Smooth muscle cell (in vitro differentiated cells): ENCODE results near the gene ABT1. TPM values are rescaled to one million over a fixed set of nuclear protein-coding genes. Genes with fewer than 3 reads are reported as not detected.

Source experiments
- DNase-seq: peaks from one replicate; lab custom pipeline; 2025; ENCODE audit not compliant: unreplicated experiment; lab: John Stamatoyannopoulos, UW
- H2AFZ ChIP-seq: fragments of 200-600 bp; sonication (generic); 2 replicates; pipeline ENCODE4 v1.6.0; 2016; ENCODE audit warnings: antibody characterized with exemption, low read depth, mild to moderate bottlenecking
- H3F3A ChIP-seq: fragments of 200-600 bp; sonication (generic); 2 replicates; pipeline ENCODE4 v1.6.0; 2017; ENCODE audit warnings: antibody characterized with exemption, low read depth
- H3K27ac ChIP-seq: fragments of 200-600 bp; sonication (generic); 2 replicates; pipeline ENCODE4 v1.5.1; 2016; ENCODE audit warnings: low read depth, mild to moderate bottlenecking
- H3K27me3 ChIP-seq: fragments of 200-600 bp; sonication (generic); 2 replicates; pipeline ENCODE4 v1.6.1; 2016; ENCODE audit warnings: low read depth, mild to moderate bottlenecking
- H3K36me3 ChIP-seq: fragments of 200-600 bp; sonication (generic); 2 replicates; pipeline ENCODE4 v1.5.1; 2016; ENCODE audit warnings: low read depth
- H3K4me1 ChIP-seq: fragments of 200-600 bp; sonication (generic); 2 replicates; pipeline ENCODE4 v1.5.1; 2016; ENCODE audit warnings: low read depth
- H3K4me2 ChIP-seq: fragments of 200-600 bp; sonication (generic); 2 replicates; pipeline ENCODE4 v1.6.0; 2016; ENCODE audit warnings: mild to moderate bottlenecking
- H3K4me3 ChIP-seq: fragments of 200-600 bp; sonication (generic); 2 replicates; pipeline ENCODE4 v1.5.1; 2016; ENCODE audit warnings: mild to moderate bottlenecking
- H3K79me2 ChIP-seq: fragments of 200-600 bp; sonication (generic); 2 replicates; pipeline ENCODE4 v1.6.0; 2016; ENCODE audit warnings: low read depth, mild to moderate bottlenecking
- H3K9ac ChIP-seq: fragments of 200-600 bp; sonication (generic); 2 replicates; pipeline ENCODE4 v1.6.0; 2016; ENCODE audit warnings: low read depth
- H3K9me3 ChIP-seq: fragments of 200-600 bp; sonication (generic); replicated peaks from 2 replicates; pipeline ENCODE4 v1.5.1; 2016; ENCODE audit warnings: low read depth
- H4K20me1 ChIP-seq: fragments of 200-600 bp; sonication (generic); 2 replicates; pipeline ENCODE4 v1.6.0; 2016; ENCODE audit warnings: low read depth
- CTCF ChIP-seq: fragments of 200-600 bp; sonication (generic); IDR thresholded peaks from 2 replicates; pipeline ENCODE4 v1.5.1; 2017; ENCODE audit warnings: borderline replicate concordance, mild to moderate bottlenecking, antibody characterized with exemption; ENCODE audit not compliant: insufficient read depth, poor library complexity, severe bottlenecking
- WGBS: methylation state at CpG from one replicate; pipeline ENCODE4 v1.1.7; 2016; ENCODE audit warnings: low lambda C conversion rate; 5-methylcytosine and 5-hydroxymethylcytosine counted together
- polyA plus RNA-seq: library from polyadenylated mRNA; unstranded; fragments of >200 nt; fragmentation: Nextera tagmentation; extraction: Ambion mirVana; gene quantifications from 2 replicates; pipeline ENCODE4 v1.2.1, GENCODE V29; 2016
- total RNA-seq: library from RNA; depleted of rRNA; stranded (reverse); fragments of >200 nt; gene quantifications from 2 replicates; pipeline ENCODE4 v1.2.3, GENCODE V29; 2014

The ABT1 gene
- total and polyA plus RNA-seq, 2 experiments from 2014 or later = 22.8 to 34.9 TPM

- Histone ChIP-seq H3K27me3 (no peaks in the 10 kb centered on the region), H3K79me2 (peaks cover 8% of the 10 kb centered on the region), H3K36me3 (no peaks in the 10 kb centered on the region), H2AFZ (no peak overlapping the region), H3K4me2 (no peak overlapping the region), H3K27ac (no peak overlapping the region), H3K9me3 (no peaks in the 10 kb centered on the region), H4K20me1 (no peaks in the 10 kb centered on the region), H3F3A (no peaks in the 10 kb centered on the region), H3K4me3 (no peak overlapping the region), H3K9ac (no peak overlapping the region), H3K4me1 (peaks cover 8% of the 10 kb centered on the region)
- no peak for DNase-seq
- 76% methylated on average over 4 of the region's 4 CpGs for WGBS
- no peak for TF ChIP-seq CTCF
These were observed 4.1 kb upstream of the ABT1 start for GRCh38 chr6:26592649-26593048.

GRCh38 chr6:26593278-26594130 is 3.2 kb upstream of the ABT1 start:
- Histone ChIP-seq H3K36me3 (no peaks in the 10 kb centered on the region), H2AFZ (peak overlapping the region; percentile 76), H4K20me1 (no peaks in the 10 kb centered on the region), H3K9me3 (no peaks in the 10 kb centered on the region), H3F3A (no peaks in the 10 kb centered on the region), H3K27me3 (no peaks in the 10 kb centered on the region), H3K27ac (no peak overlapping the region), H3K4me2 (peak overlapping the region; percentile 94), H3K9ac (no peak overlapping the region), H3K4me3 (peak overlapping the region; percentile 99), H3K4me1 (peaks cover 8% of the 10 kb centered on the region), H3K79me2 (peaks cover 17% of the 10 kb centered on the region)
- WGBS = 15% methylated on average over 20 of the region's 20 CpGs
- no peak for DNase-seq
- no peak for TF ChIP-seq CTCF

- Histone ChIP-seq H3K36me3 (no peaks in the 10 kb centered on the region), H3K4me2 (peak overlapping the region; percentile 94), H3K4me3 (peak overlapping the region; percentile 99), H3K79me2 (peaks cover 17% of the 10 kb centered on the region), H3F3A (no peaks in the 10 kb centered on the region), H2AFZ (peak overlapping the region; percentile 76), H3K4me1 (peaks cover 8% of the 10 kb centered on the region), H3K9me3 (no peaks in the 10 kb centered on the region), H3K9ac (no peak overlapping the region), H4K20me1 (no peaks in the 10 kb centered on the region), H3K27ac (no peak overlapping the region), H3K27me3 (no peaks in the 10 kb centered on the region)
- WGBS = 6% methylated on average over 6 of the region's 6 CpGs
- no peak for TF ChIP-seq CTCF
- DNase-seq = no peak
These were observed 2.6 kb upstream of the ABT1 start for GRCh38 chr6:26594131-26594498.
